ENCODE measurements around the gene STIP1. TPM values are rescaled to one million over a fixed set of nuclear protein-coding genes. Genes with fewer than 3 reads are reported as not detected.

Gene STIP1
- polyA plus RNA-seq, 1 donor from 2014 or later, result 161 TPM

DNA sequence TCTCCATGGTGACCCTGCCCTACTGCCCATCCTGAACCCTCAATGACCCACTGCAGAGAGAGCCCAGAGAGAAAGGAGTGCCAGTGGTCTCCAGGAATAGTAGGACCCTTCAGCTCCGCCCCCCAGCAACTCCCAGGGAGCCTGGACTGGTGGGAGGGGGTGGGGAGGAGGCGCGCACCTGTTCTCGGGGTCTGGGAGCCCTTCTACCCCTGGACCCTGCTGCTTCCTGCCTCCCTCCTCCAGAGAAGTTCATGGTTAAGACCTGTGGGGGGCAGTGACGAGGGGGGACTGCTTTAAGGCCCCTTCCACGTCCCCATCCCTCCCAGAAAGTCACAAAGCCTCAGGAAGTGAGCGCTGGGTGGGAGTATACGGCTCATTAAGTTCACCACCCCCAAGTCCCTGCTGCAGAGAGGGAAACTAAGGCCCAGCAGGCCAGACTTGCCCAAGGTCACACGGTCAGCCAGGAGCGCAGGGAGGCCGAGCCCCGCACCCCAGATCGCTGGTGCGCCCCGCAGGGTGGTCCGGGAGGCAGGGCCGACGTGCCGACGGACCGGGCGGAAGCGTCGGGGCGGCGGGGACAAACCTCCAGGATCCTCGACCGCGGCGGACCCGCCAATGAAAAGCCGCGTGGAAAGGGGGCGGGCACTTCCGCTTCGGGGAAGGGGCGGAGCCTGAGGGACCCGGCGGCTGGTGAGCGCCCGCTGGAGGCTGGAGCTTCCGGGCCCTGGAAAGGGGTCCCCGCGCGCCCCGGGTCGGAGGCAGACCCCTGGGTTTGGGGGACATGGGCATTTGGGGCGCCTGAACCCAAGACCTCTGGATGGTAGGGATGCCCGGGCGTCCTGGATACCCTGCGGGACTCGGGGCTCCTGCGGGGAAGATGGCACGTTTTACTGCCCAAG, 39.9 kb downstream of the STIP1 start, which contains the start of the genes NUDT22 and TRPT1:
NUDT22 (plus strand) TSS at position 667 of the 899 bp plus-strand sequence. CDS start 379 bp downstream, outside the sequence.
TRPT1 (minus strand) TSS at position 579 of the 899 bp plus-strand sequence; CDS start at position 253, 326 bp downstream.
- Histone ChIP-seq H3K9ac (ENCODE audit: low read length) (peak within 1 kb of the TSS; percentile 83), H3K36me3 (ENCODE audit: insufficient read depth, low read length) (no peaks in the 10 kb centered on the region), H2AFZ (ENCODE audit: low read depth, low read length) (peak within 1 kb of the TSS; percentile 84), H4K20me1 (ENCODE audit: insufficient read depth) (no peaks in the 10 kb centered on the region), H3F3A (ENCODE audit: insufficient read depth, low read length, poor library complexity, severe bottlenecking) (no peaks in the 10 kb centered on the region), H3K27me3 (ENCODE audit: insufficient read depth, low read depth, low read length) (no peaks in the 10 kb centered on the region), H3K27ac (ENCODE audit: low read length) (peak within 1 kb of the TSS; percentile 51), H3K79me2 (replicated peaks; ENCODE audit: insufficient read depth, low read length) (peaks cover 6% of the 10 kb centered on the region), H3K9me3 (ENCODE audit: low read length) (no peaks in the 10 kb centered on the region), H3K9me2 (ENCODE audit: insufficient read depth, low read length) (no peaks in the 10 kb centered on the region), H3K4me3 (ENCODE audit: low read length) (peak within 1 kb of the TSS; percentile 84), H3K4me2 (ENCODE audit: low read length) (peak within 1 kb of the TSS; percentile 68)
- TF ChIP-seq RAD21 (conservative IDR thresholded peaks at IDR 0.05) (peak; percentile 31), EZH2 (IDR thresholded peaks at IDR 0.05; ENCODE audit: borderline replicate concordance, insufficient read depth, low read length, poor library complexity, severe bottlenecking) (no peak), POLR2AphosphoS5 (IDR thresholded peaks at IDR 0.05) (peak; percentile 68), SMC3 (conservative IDR thresholded peaks at IDR 0.05; ENCODE audit: poor library complexity) (peak; percentile 38), EP300 (conservative IDR thresholded peaks at IDR 0.05; ENCODE audit: poor library complexity, severe bottlenecking) (peak; percentile 13), TAF1 (IDR thresholded peaks at IDR 0.05; ENCODE audit: low read depth) (peak; percentile 54), MXI1 (conservative IDR thresholded peaks at IDR 0.05; ENCODE audit: poor library complexity, severe bottlenecking) (peak; percentile 67)
- TF ChIP-seq, protein P1, sequence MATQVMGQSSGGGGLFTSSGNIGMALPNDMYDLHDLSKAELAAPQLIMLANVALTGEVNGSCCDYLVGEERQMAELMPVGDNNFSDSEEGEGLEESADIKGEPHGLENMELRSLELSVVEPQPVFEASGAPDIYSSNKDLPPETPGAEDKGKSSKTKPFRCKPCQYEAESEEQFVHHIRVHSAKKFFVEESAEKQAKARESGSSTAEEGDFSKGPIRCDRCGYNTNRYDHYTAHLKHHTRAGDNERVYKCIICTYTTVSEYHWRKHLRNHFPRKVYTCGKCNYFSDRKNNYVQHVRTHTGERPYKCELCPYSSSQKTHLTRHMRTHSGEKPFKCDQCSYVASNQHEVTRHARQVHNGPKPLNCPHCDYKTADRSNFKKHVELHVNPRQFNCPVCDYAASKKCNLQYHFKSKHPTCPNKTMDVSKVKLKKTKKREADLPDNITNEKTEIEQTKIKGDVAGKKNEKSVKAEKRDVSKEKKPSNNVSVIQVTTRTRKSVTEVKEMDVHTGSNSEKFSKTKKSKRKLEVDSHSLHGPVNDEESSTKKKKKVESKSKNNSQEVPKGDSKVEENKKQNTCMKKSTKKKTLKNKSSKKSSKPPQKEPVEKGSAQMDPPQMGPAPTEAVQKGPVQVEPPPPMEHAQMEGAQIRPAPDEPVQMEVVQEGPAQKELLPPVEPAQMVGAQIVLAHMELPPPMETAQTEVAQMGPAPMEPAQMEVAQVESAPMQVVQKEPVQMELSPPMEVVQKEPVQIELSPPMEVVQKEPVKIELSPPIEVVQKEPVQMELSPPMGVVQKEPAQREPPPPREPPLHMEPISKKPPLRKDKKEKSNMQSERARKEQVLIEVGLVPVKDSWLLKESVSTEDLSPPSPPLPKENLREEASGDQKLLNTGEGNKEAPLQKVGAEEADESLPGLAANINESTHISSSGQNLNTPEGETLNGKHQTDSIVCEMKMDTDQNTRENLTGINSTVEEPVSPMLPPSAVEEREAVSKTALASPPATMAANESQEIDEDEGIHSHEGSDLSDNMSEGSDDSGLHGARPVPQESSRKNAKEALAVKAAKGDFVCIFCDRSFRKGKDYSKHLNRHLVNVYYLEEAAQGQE (IDR thresholded peaks at IDR 0.05; ENCODE audit: borderline replicate concordance), result no peak
- TF ChIP-seq, protein P2, sequence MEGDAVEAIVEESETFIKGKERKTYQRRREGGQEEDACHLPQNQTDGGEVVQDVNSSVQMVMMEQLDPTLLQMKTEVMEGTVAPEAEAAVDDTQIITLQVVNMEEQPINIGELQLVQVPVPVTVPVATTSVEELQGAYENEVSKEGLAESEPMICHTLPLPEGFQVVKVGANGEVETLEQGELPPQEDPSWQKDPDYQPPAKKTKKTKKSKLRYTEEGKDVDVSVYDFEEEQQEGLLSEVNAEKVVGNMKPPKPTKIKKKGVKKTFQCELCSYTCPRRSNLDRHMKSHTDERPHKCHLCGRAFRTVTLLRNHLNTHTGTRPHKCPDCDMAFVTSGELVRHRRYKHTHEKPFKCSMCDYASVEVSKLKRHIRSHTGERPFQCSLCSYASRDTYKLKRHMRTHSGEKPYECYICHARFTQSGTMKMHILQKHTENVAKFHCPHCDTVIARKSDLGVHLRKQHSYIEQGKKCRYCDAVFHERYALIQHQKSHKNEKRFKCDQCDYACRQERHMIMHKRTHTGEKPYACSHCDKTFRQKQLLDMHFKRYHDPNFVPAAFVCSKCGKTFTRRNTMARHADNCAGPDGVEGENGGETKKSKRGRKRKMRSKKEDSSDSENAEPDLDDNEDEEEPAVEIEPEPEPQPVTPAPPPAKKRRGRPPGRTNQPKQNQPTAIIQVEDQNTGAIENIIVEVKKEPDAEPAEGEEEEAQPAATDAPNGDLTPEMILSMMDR (IDR thresholded peaks at IDR 0.05; ENCODE audit: poor library complexity, severe bottlenecking), result peak; percentile 68

DNA sequence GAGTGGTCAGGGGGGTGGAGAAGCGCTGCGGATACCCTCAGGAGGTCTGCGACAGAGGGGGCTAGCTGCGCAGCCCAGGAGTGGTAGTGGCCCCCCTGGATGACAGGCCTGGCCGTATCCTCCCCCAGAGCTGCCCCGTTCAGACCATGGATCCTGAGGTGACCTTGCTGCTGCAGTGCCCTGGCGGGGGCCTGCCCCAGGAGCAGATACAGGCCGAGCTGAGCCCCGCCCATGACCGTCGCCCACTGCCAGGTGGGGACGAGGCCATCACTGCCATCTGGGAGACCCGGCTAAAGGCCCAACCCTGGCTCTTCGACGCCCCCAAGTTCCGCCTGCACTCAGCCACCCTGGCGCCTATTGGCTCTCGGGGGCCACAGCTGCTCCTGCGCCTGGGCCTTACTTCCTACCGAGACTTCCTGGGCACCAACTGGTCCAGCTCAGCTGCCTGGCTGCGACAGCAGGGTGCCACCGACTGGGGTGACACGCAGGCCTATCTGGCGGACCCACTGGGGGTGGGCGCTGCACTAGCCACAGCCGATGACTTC, 40.6 kb downstream of the STIP1 start:
- no peaks in the 10 kb centered on the region for H3F3A ChIP-seq (ENCODE audit: insufficient read depth, low read length, poor library complexity, severe bottlenecking)
- H3K27ac ChIP-seq (ENCODE audit: low read length), result peak overlapping the region; percentile 47
- peak overlapping the region; percentile 83 for H2AFZ ChIP-seq (ENCODE audit: low read depth, low read length)
- H4K20me1 ChIP-seq (ENCODE audit: insufficient read depth), result no peaks in the 10 kb centered on the region
- TF ChIP-seq SMC3 (conservative IDR thresholded peaks at IDR 0.05; ENCODE audit: poor library complexity) (no peak), TAF1 (IDR thresholded peaks at IDR 0.05; ENCODE audit: low read depth) (no peak), EP300 (conservative IDR thresholded peaks at IDR 0.05; ENCODE audit: poor library complexity, severe bottlenecking) (no peak), POLR2AphosphoS5 (IDR thresholded peaks at IDR 0.05) (no peak), EZH2 (IDR thresholded peaks at IDR 0.05; ENCODE audit: borderline replicate concordance, insufficient read depth, low read length, poor library complexity, severe bottlenecking) (no peak)
- TF ChIP-seq, protein P2 (IDR thresholded peaks at IDR 0.05; ENCODE audit: poor library complexity, severe bottlenecking), result no peak
- peak overlapping the region; percentile 84 for H3K4me3 ChIP-seq (ENCODE audit: low read length)
- peak overlapping the region; percentile 83 for H3K9ac ChIP-seq (ENCODE audit: low read length)
- H3K4me2 ChIP-seq (ENCODE audit: low read length), result peak overlapping the region; percentile 42
- H3K36me3 ChIP-seq (ENCODE audit: insufficient read depth, low read length), result no peaks in the 10 kb centered on the region
- H3K79me2 ChIP-seq (replicated peaks; ENCODE audit: insufficient read depth, low read length), result peaks cover 6% of the 10 kb centered on the region
- no peaks in the 10 kb centered on the region for H3K27me3 ChIP-seq (ENCODE audit: insufficient read depth, low read depth, low read length)
- no peaks in the 10 kb centered on the region for H3K9me2 ChIP-seq (ENCODE audit: insufficient read depth, low read length)
- no peaks in the 10 kb centered on the region for H3K9me3 ChIP-seq (ENCODE audit: low read length)
